Mucosa of descending colon (tissue), 3 donors: ENCODE measurements around the gene UNC45A. TPM values are rescaled to one million over a fixed set of nuclear protein-coding genes. Genes with fewer than 3 reads are reported as not detected.

Experiments used
- ATAC-seq: fragments of 200-7000 bp; cut with Tn5 transposase; one replicate; pipeline ENCODE4 v1.9.1; 2020; ENCODE audit warnings: mild to moderate bottlenecking, moderate library complexity
- DNase-seq, 3 donors: peaks; one replicate each; pipeline ENCODE4 v3.0.0-alpha.2; 2020
- H3K36me3 ChIP-seq: fragments of 200-600 bp; one replicate; pipeline ENCODE4 v1.8.0; 2021; ENCODE audit warnings: low read depth, mild to moderate bottlenecking
- H3K4me1 ChIP-seq: fragments of 200-600 bp; one replicate; pipeline ENCODE4 v1.8.0; 2021; ENCODE audit warnings: low read depth, mild to moderate bottlenecking
- H3K4me3 ChIP-seq: fragments of 200-600 bp; one replicate; pipeline ENCODE4 v1.8.0; 2021; ENCODE audit warnings: mild to moderate bottlenecking
- H3K9me3 ChIP-seq: fragments of 200-600 bp; one replicate; pipeline ENCODE4 v1.8.0; 2021; ENCODE audit warnings: mild to moderate bottlenecking
- CTCF ChIP-seq: fragments of 200-600 bp; IDR thresholded peaks from one replicate; pipeline ENCODE4 v1.8.0; 2022; ENCODE audit warnings: antibody characterized with exemption, mild to moderate bottlenecking
- intact Hi-C, 2 donors: fragments of 100-400 bp; cut with DNase I in 1 of 2; cut with micrococcal nuclease in 1 of 2; formaldehyde crosslinking; loops; one replicate each; pipeline versions ENCODE4 v1.11.0 to v1.11.1; 2022; cut with DNase I, micrococcal nuclease
- total RNA-seq, 3 donors: library from RNA; stranded (reverse); fragmentation: NEBNext Ultra II Directional in 2 of 3; extraction: Animal tissue kit (Norgen Biotek cat#: 25700) in 2 of 3; gene quantifications; one replicate each; pipeline versions ENCODE4 v1.2.1 to v1.2.4, GENCODE V29; 2021 to 2023
- donor health status: DM: no; HTN: no; CAD: no; lungs with moderate emphysema.
- donor health status: DM: no; HTN: no; CAD: no.
- donor health status: DM: no; HTN: yes; CAD: no.

The UNC45A gene
- total RNA-seq, 3 donors from 2014 or later = 43.9 to 92.5 (median 54.8) TPM

GRCh38 chr15:90962021-90962420 is 26.9 kb downstream of the UNC45A start:
- no peaks in the 10 kb centered on the region for H3K9me3 ChIP-seq
- ATAC-seq (no peak), DNase-seq (no peak)
- H3K4me1 ChIP-seq = no peaks in the 10 kb centered on the region
- no peaks in the 10 kb centered on the region for H3K36me3 ChIP-seq
- no peak for TF ChIP-seq CTCF
- intact Hi-C loops = no loop called here
- no peak overlapping the region for H3K4me3 ChIP-seq

- intact Hi-C loops = no loop called here
- ATAC-seq (no peak), DNase-seq (no peak)
- no peaks in the 10 kb centered on the region for H3K9me3 ChIP-seq
- no peaks in the 10 kb centered on the region for H3K36me3 ChIP-seq
- no peaks in the 10 kb centered on the region for H3K4me1 ChIP-seq
- no peak for TF ChIP-seq CTCF
- no peak overlapping the region for H3K4me3 ChIP-seq
These were observed 31.2 kb downstream of the UNC45A start for GRCh38 chr15:90966262-90966661.

- Histone ChIP-seq H3K9me3 (no peaks in the 10 kb centered on the region), H3K4me1 (no peaks in the 10 kb centered on the region), H3K4me3 (no peak overlapping the region), H3K36me3 (no peaks in the 10 kb centered on the region)
- no peak for TF ChIP-seq CTCF
- DNase-seq (no peak), ATAC-seq (no peak)
- intact Hi-C loops = no loop called here
These were observed 32.1 kb downstream of the UNC45A start for GRCh38 chr15:90967206-90967605.

GRCh38 chr15:90968434-90968833 is 33.3 kb downstream of the UNC45A start:
- H3K4me3 ChIP-seq = no peak overlapping the region
- H3K4me1 ChIP-seq = no peaks in the 10 kb centered on the region
- H3K9me3 ChIP-seq = no peaks in the 10 kb centered on the region
- no peak for TF ChIP-seq CTCF
- DNase-seq = no peak
- H3K36me3 ChIP-seq = no peaks in the 10 kb centered on the region
- intact Hi-C loops = no loop called here
- ATAC-seq = no peak

GRCh38 chr15:90970274-90970673 is 35.2 kb downstream of the UNC45A start:
- DNase-seq = no peak
- no peak for TF ChIP-seq CTCF
- intact Hi-C loops = no loop called here
- H3K4me1 ChIP-seq = no peaks in the 10 kb centered on the region
- H3K4me3 ChIP-seq = no peak overlapping the region
- ATAC-seq = no peak
- no peaks in the 10 kb centered on the region for H3K9me3 ChIP-seq
- H3K36me3 ChIP-seq = no peaks in the 10 kb centered on the region

- no peak for TF ChIP-seq CTCF
- no peaks in the 10 kb centered on the region for H3K36me3 ChIP-seq
- H3K4me3 ChIP-seq = no peak overlapping the region
- no peaks in the 10 kb centered on the region for H3K9me3 ChIP-seq
- DNase-seq (no peak), ATAC-seq (no peak)
- intact Hi-C loops = no loop called here
- H3K4me1 ChIP-seq = no peaks in the 10 kb centered on the region
These were observed 37.0 kb downstream of the UNC45A start for GRCh38 chr15:90972133-90972532.
